Prostate gland (tissue), 2 donors: ENCODE data around the gene IGFBP7.

Source experiments
- POLR2A ChIP-seq: fragments of 450-650 bp; IDR thresholded peaks from one replicate; pipeline ENCODE4 v1.6.1; 2016; ENCODE audit warnings: antibody characterized with exemption, mild to moderate bottlenecking
- POLR2AphosphoS5 ChIP-seq: sonication (generic); formaldehyde crosslinking; IDR thresholded peaks from one replicate; pipeline ENCODE4 v1.6.1; 2017; ENCODE audit warnings: antibody characterized with exemption
- TF ChIP-seq, protein P1 (sequence below), 4 experiments: fragments of 200-600 bp in 2 of 4; fragments of 450-650 bp in 2 of 4; sonication (generic) in 2 of 4; IDR thresholded peaks; 1 replicate in 3 of 4; 2 replicates in 1 of 4; pipeline ENCODE4 v1.5.1; 2016 to 2019; ENCODE audit warnings: antibody characterized with exemption in 4 of 4, mild to moderate bottlenecking in 2 of 4, moderate library complexity in 2 of 4

DNA sequence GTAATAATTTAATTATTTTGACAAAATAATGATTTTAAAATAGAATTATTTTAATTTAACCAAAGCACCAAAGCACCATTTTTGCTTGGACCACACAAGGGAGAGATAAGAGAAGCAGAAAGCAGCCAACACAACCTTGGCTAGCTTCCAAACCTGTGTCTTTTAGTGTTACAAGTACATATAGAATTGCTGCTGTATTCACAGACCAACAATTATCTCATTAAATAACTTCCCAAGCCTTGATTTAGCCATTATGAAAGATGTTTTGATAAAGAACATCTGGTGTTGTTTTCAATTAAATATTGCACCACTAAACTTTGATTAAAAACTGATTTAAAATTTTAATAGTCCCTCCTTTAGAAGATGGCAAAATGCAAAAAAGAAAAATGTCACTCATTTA, 14.0 kb upstream of the IGFBP7 start:
- TF ChIP-seq, protein P1, sequence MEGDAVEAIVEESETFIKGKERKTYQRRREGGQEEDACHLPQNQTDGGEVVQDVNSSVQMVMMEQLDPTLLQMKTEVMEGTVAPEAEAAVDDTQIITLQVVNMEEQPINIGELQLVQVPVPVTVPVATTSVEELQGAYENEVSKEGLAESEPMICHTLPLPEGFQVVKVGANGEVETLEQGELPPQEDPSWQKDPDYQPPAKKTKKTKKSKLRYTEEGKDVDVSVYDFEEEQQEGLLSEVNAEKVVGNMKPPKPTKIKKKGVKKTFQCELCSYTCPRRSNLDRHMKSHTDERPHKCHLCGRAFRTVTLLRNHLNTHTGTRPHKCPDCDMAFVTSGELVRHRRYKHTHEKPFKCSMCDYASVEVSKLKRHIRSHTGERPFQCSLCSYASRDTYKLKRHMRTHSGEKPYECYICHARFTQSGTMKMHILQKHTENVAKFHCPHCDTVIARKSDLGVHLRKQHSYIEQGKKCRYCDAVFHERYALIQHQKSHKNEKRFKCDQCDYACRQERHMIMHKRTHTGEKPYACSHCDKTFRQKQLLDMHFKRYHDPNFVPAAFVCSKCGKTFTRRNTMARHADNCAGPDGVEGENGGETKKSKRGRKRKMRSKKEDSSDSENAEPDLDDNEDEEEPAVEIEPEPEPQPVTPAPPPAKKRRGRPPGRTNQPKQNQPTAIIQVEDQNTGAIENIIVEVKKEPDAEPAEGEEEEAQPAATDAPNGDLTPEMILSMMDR (IDR thresholded peaks at IDR 0.05), result no peak
- TF ChIP-seq POLR2AphosphoS5, result no peak
- TF ChIP-seq POLR2A, result no peak
